GM23338 (cell line): Measurements from ENCODE around the gene NR4A2. TPM values are rescaled to one million over a fixed set of nuclear protein-coding genes. Genes with fewer than 3 reads are reported as not detected.

Experiments used
- ATAC-seq: fragments of 200-7000 bp; cut with Tn5 transposase; 3 replicates; pipeline ENCODE4 v1.9.1; 2020
- DNase-seq: peaks from one replicate; pipeline ENCODE4 v3.0.0-alpha.2; 2015; ENCODE audit warnings: low spot score
- H2AFZ ChIP-seq: fragments of 200-600 bp; sonication (generic); 2 replicates; pipeline ENCODE4 v1.8.0; 2016; ENCODE audit warnings: antibody characterized with exemption, mild to moderate bottlenecking, moderate library complexity
- H3F3A ChIP-seq: fragments of 200-600 bp; sonication (generic); replicated peaks from 2 replicates; pipeline ENCODE4 v1.8.0; 2017; ENCODE audit warnings: antibody characterized with exemption, mixed run types, low read depth
- H3K27ac ChIP-seq: fragments of 200-600 bp; sonication (generic); 2 replicates; pipeline ENCODE4 v1.6.1; 2016; ENCODE audit warnings: low read depth
- H3K27me3 ChIP-seq: fragments of 200-600 bp; sonication (generic); 2 replicates; pipeline ENCODE4 v1.8.0; 2016; ENCODE audit warnings: mild to moderate bottlenecking, mixed run types, moderate library complexity; ENCODE audit not compliant: insufficient read depth
- H3K36me3 ChIP-seq: fragments of 200-600 bp; sonication (generic); 2 replicates; pipeline ENCODE4 v1.8.0; 2016; ENCODE audit warnings: mild to moderate bottlenecking; ENCODE audit not compliant: insufficient read depth
- H3K4me1 ChIP-seq: fragments of 200-600 bp; sonication (generic); 2 replicates; pipeline ENCODE4 v1.8.0; 2016; ENCODE audit warnings: mild to moderate bottlenecking, moderate library complexity; ENCODE audit not compliant: insufficient read depth
- H3K4me2 ChIP-seq: fragments of 200-600 bp; sonication (generic); 2 replicates; pipeline ENCODE4 v1.7.1; 2017; ENCODE audit warnings: mixed run types
- H3K4me3 ChIP-seq: fragments of 200-600 bp; sonication (generic); 2 replicates; pipeline ENCODE4 v1.6.1; 2016; ENCODE audit warnings: mixed run types
- H3K79me2 ChIP-seq: fragments of 200-600 bp; sonication (generic); replicated peaks from 2 replicates; pipeline ENCODE4 v1.8.0; 2017; ENCODE audit warnings: mild to moderate bottlenecking; ENCODE audit not compliant: insufficient read depth
- H3K9me2 ChIP-seq: fragments of 200-600 bp; sonication (generic); 2 replicates; pipeline ENCODE4 v1.8.0; 2017; ENCODE audit not compliant: insufficient read depth
- H4K20me1 ChIP-seq: fragments of 200-600 bp; sonication (generic); replicated peaks from 2 replicates; pipeline ENCODE4 v1.8.0; 2017; ENCODE audit warnings: mild to moderate bottlenecking; ENCODE audit not compliant: insufficient read depth
- H3K27ac Mint-ChIP-seq: 2 replicates; pipeline ENCODE4 v1.8.0; 2020; ENCODE audit warnings: inconsistent platforms, mild to moderate bottlenecking, moderate library complexity, mixed read lengths
- H3K27me3 Mint-ChIP-seq: 3 replicates; pipeline ENCODE4 v1.8.0; 2022; ENCODE audit warnings: low read depth, mild to moderate bottlenecking, moderate library complexity, mixed read lengths, inconsistent platforms; ENCODE audit not compliant: insufficient read depth, poor library complexity
- H3K36me3 Mint-ChIP-seq: 3 replicates; pipeline ENCODE4 v1.8.0; 2021; ENCODE audit warnings: low read depth, mild to moderate bottlenecking, inconsistent platforms, moderate library complexity, mixed read lengths
- H3K4me1 Mint-ChIP-seq: 3 replicates; pipeline ENCODE4 v1.8.0; 2020; ENCODE audit warnings: mild to moderate bottlenecking, inconsistent platforms, mixed read lengths
- H3K4me3 Mint-ChIP-seq: 3 replicates; pipeline ENCODE4 v1.8.0; 2021; ENCODE audit warnings: moderate library complexity, mild to moderate bottlenecking, inconsistent platforms, mixed read lengths
- H3K9me3 Mint-ChIP-seq: 3 replicates; pipeline ENCODE4 v1.8.0; 2020; ENCODE audit warnings: moderate library complexity, mild to moderate bottlenecking, inconsistent platforms, mixed read lengths
- CREB1 ChIP-seq: fragments of 250-450 bp; sonication (Bioruptor Pico); IDR thresholded peaks from 2 replicates; pipeline ENCODE4 v1.5.0; 2020; ENCODE audit warnings: low read depth, mild to moderate bottlenecking, moderate library complexity
- CTCF ChIP-seq, 2 experiments: fragments of 200-600 bp in 1 of 2; sonication (generic) in 1 of 2; conservative IDR thresholded peaks; 2 replicates each; pipeline versions ENCODE4 v1.5.1 to v1.6.1; 2016 to 2017; ENCODE audit warnings: antibody characterized with exemption in 2 of 2, low read depth in 2 of 2, mild to moderate bottlenecking in 2 of 2, moderate library complexity in 1 of 2
- EZH2 ChIP-seq: fragments of 200-600 bp; sonication (generic); IDR thresholded peaks from one replicate; pipeline ENCODE4 v1.8.0; 2017; ENCODE audit warnings: antibody characterized with exemption, mild to moderate bottlenecking, low read depth; ENCODE audit not compliant: unreplicated experiment
- EZH2phosphoT487 ChIP-seq: fragments of 200-600 bp; sonication (generic); IDR thresholded peaks from one replicate; pipeline ENCODE4 v1.8.1; 2018; ENCODE audit warnings: antibody characterized with exemption; ENCODE audit not compliant: unreplicated experiment
- JUNB ChIP-seq: IDR thresholded peaks from one replicate; pipeline ENCODE4 v1.6.1; 2016; ENCODE audit warnings: antibody characterized with exemption; ENCODE audit not compliant: unreplicated experiment
- NANOG ChIP-seq: IDR thresholded peaks from 2 replicates; pipeline ENCODE4 v1.6.1; 2016; ENCODE audit warnings: antibody characterized with exemption, borderline replicate concordance
- POLR2AphosphoS5 ChIP-seq: IDR thresholded peaks from 2 replicates; pipeline ENCODE4 v1.6.1; 2016; ENCODE audit warnings: antibody characterized with exemption, low read depth
- STAT1 ChIP-seq: IDR thresholded peaks from one replicate; pipeline ENCODE4 v1.6.1; 2016; ENCODE audit warnings: antibody characterized with exemption; ENCODE audit not compliant: unreplicated experiment
- ZNF114 ChIP-seq: fragments of 250-450 bp; sonication (Bioruptor Pico); IDR thresholded peaks from 2 replicates; pipeline ENCODE4 v1.5.0; 2020; ENCODE audit warnings: mild to moderate bottlenecking, moderate library complexity
- ZNF331 ChIP-seq: fragments of 250-450 bp; sonication (Bioruptor Pico); IDR thresholded peaks from 2 replicates; pipeline ENCODE4 v1.5.0; 2020; ENCODE audit warnings: low read depth, mild to moderate bottlenecking, moderate library complexity
- ZNF462 ChIP-seq: fragments of 250-450 bp; sonication (Bioruptor Pico); IDR thresholded peaks from 2 replicates; pipeline ENCODE4 v1.5.0; 2020; ENCODE audit warnings: mild to moderate bottlenecking, moderate library complexity
- polyA plus RNA-seq: library from polyadenylated mRNA; unstranded; fragments of >200 nt; fragmentation: Nextera tagmentation; extraction: Ambion mirVana; gene quantifications from 2 replicates; pipeline ENCODE4 v1.2.1, GENCODE V29; 2016
- total RNA-seq: library from RNA; depleted of rRNA; stranded (reverse); fragments of >200 nt; shearing (Covaris generic); gene quantifications from 2 replicates; pipeline ENCODE4 v1.2.3, GENCODE V29; 2014
- TF ChIP-seq, protein P1 (sequence below): IDR thresholded peaks from 2 replicates; pipeline ENCODE4 v1.6.1; 2016; ENCODE audit warnings: antibody characterized with exemption
- TF ChIP-seq, protein P2 (sequence below): IDR thresholded peaks from one replicate; pipeline ENCODE4 v1.6.1; 2018; ENCODE audit warnings: antibody characterized with exemption; ENCODE audit not compliant: unreplicated experiment

NR4A2 gene
- total and polyA plus RNA-seq, 2 experiments from 2014 or later: 0.49 to 0.71 TPM

DNA sequence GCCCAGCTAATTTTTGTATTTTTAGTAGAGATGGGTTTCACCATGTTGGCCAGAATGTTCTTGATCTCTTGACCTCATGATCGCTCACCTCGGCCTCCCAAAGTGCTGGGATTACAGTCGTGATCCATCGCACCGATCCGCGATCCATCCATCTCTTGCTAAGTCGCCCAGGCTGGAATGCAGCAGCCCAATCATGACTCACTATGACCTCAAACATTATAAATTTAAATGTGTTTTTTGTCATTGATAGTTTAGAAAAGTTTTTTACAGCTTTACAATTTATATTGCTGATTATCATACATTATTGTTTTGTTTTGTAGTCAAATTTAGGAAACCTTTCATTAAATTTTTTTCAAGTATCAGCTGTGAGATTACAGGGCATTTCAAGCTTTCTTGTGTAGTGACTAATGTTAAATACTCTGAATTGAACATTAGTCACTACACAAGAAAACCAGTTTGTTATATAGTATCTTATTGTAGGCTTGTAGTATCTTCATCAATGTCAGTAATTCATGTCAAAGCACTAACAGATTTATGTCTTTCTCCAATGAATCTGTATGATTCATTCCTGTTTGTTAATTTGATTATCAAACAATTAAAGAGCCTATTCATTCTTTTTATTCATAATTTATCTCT, 37.5 kb downstream of the NR4A2 start:
- no peaks in the 10 kb centered on the region for H4K20me1 ChIP-seq
- H3K4me1 ChIP-seq: no peaks in the 10 kb centered on the region
- no peak overlapping the region for H3K4me3 ChIP-seq
- H3K9me3 Mint-ChIP-seq: peaks cover 14% of the 10 kb centered on the region
- H3K4me2 ChIP-seq: no peak overlapping the region
- H3K79me2 ChIP-seq: no peaks in the 10 kb centered on the region
- no peak overlapping the region for H3K27ac Mint-ChIP-seq
- no peaks in the 10 kb centered on the region for H3F3A ChIP-seq
- no peak overlapping the region for H3K27ac ChIP-seq
- no peaks in the 10 kb centered on the region for H3K27me3 ChIP-seq
- H3K36me3 Mint-ChIP-seq: peaks cover 14% of the 10 kb centered on the region
- H3K27me3 Mint-ChIP-seq: no peaks in the 10 kb centered on the region
- no peak for ATAC-seq
- no peak overlapping the region for H3K4me3 Mint-ChIP-seq
- no peak overlapping the region for H2AFZ ChIP-seq
- H3K4me1 Mint-ChIP-seq: no peaks in the 10 kb centered on the region
- H3K9me2 ChIP-seq: no peaks in the 10 kb centered on the region
- H3K36me3 ChIP-seq: no peaks in the 10 kb centered on the region; the same call in 1 of the 2 replicates
- no peak for DNase-seq
- TF ChIP-seq ZNF114 (CRISPR knock-in tag): no peak
- no peak for TF ChIP-seq ZNF462 (CRISPR knock-in tag)
- TF ChIP-seq, protein P1, sequence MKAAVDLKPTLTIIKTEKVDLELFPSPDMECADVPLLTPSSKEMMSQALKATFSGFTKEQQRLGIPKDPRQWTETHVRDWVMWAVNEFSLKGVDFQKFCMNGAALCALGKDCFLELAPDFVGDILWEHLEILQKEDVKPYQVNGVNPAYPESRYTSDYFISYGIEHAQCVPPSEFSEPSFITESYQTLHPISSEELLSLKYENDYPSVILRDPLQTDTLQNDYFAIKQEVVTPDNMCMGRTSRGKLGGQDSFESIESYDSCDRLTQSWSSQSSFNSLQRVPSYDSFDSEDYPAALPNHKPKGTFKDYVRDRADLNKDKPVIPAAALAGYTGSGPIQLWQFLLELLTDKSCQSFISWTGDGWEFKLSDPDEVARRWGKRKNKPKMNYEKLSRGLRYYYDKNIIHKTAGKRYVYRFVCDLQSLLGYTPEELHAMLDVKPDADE: no peak
- TF ChIP-seq CREB1 (CRISPR knock-in tag): no peak
- no peak for TF ChIP-seq STAT1
- no peak for TF ChIP-seq NANOG
- TF ChIP-seq JUNB: no peak
- TF ChIP-seq, protein P2, sequence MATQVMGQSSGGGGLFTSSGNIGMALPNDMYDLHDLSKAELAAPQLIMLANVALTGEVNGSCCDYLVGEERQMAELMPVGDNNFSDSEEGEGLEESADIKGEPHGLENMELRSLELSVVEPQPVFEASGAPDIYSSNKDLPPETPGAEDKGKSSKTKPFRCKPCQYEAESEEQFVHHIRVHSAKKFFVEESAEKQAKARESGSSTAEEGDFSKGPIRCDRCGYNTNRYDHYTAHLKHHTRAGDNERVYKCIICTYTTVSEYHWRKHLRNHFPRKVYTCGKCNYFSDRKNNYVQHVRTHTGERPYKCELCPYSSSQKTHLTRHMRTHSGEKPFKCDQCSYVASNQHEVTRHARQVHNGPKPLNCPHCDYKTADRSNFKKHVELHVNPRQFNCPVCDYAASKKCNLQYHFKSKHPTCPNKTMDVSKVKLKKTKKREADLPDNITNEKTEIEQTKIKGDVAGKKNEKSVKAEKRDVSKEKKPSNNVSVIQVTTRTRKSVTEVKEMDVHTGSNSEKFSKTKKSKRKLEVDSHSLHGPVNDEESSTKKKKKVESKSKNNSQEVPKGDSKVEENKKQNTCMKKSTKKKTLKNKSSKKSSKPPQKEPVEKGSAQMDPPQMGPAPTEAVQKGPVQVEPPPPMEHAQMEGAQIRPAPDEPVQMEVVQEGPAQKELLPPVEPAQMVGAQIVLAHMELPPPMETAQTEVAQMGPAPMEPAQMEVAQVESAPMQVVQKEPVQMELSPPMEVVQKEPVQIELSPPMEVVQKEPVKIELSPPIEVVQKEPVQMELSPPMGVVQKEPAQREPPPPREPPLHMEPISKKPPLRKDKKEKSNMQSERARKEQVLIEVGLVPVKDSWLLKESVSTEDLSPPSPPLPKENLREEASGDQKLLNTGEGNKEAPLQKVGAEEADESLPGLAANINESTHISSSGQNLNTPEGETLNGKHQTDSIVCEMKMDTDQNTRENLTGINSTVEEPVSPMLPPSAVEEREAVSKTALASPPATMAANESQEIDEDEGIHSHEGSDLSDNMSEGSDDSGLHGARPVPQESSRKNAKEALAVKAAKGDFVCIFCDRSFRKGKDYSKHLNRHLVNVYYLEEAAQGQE: no peak
- no peak for TF ChIP-seq ZNF331 (CRISPR knock-in tag)
- TF ChIP-seq EZH2: no peak
- no peak for TF ChIP-seq CTCF (conservative IDR thresholded peaks at IDR 0.05; ENCODE audit: low read depth in 2 of 2)
- no peak for TF ChIP-seq POLR2AphosphoS5
- no peak for TF ChIP-seq EZH2phosphoT487
